ENCODE measurements around the gene TIMELESS.
A peak's percentile ranks its signal among the peaks of the same experiment; 100 is the strongest.
"Not testable (repeated sequence)": the region's sequence is repeated elsewhere in the genome, so short reads cannot be mapped to it uniquely, and the experiment has no call there.

The TIMELESS gene, protein sequence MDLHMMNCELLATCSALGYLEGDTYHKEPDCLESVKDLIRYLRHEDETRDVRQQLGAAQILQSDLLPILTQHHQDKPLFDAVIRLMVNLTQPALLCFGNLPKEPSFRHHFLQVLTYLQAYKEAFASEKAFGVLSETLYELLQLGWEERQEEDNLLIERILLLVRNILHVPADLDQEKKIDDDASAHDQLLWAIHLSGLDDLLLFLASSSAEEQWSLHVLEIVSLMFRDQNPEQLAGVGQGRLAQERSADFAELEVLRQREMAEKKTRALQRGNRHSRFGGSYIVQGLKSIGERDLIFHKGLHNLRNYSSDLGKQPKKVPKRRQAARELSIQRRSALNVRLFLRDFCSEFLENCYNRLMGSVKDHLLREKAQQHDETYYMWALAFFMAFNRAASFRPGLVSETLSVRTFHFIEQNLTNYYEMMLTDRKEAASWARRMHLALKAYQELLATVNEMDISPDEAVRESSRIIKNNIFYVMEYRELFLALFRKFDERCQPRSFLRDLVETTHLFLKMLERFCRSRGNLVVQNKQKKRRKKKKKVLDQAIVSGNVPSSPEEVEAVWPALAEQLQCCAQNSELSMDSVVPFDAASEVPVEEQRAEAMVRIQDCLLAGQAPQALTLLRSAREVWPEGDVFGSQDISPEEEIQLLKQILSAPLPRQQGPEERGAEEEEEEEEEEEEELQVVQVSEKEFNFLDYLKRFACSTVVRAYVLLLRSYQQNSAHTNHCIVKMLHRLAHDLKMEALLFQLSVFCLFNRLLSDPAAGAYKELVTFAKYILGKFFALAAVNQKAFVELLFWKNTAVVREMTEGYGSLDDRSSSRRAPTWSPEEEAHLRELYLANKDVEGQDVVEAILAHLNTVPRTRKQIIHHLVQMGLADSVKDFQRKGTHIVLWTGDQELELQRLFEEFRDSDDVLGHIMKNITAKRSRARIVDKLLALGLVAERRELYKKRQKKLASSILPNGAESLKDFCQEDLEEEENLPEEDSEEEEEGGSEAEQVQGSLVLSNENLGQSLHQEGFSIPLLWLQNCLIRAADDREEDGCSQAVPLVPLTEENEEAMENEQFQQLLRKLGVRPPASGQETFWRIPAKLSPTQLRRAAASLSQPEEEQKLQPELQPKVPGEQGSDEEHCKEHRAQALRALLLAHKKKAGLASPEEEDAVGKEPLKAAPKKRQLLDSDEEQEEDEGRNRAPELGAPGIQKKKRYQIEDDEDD

DNA sequence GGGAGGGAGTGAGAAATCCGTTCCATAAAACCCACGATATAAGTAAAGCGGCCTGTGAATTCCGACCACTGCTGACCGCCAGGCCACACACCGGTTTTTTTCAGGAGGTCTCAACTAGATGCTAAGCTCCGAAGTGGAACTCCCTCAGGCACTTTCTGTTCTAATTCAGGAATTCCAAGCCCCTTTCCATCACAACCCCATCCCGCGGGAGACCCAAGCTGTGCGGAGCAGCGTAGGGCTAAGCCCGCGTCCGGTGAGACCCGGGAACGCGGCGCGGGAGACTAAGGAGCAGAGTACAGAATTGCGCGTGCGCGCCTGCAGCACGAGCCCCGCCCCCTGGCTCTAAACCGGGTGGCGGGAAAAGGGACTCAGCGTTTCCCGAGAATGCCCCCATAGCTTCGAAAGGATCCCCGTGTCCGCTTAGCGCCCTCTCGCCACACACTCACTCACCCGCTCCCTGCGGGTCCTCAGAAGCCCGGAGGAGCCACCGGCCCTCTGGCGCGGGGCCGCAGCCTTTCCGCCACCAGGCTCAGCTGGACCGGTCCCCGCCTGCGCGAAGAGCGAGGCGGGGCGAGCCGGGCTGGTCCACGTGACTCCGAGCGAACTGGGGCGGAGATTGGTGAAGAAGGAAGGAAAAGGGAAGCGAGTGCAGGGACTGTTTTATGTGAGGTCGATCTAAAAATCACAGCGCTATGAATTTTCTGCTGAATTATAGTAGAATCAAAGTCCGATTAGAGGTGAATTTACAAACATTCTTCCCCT, at the start of gene TIMELESS:
Gene TIMELESS (minus strand): TSS at position 567 of the 762 bp plus-strand sequence. CDS start 15,256 bp downstream, outside the sequence.
- peaks cover 8% of the 10 kb centered on the region; the same call in 1 of the 2 replicates for H3K4me1 ChIP-seq (ENCODE audit: insufficient read depth, low read length)
- 0 out of 2 replicates have a peak, but pooled peaks cover 6% of the 10 kb centered on the region for H3K36me3 ChIP-seq (ENCODE audit: insufficient read depth, low read depth, low read length)
- H3K4me3 ChIP-seq (ENCODE audit: low read length), result peak within 1 kb of the TSS; percentile 98
- peak within 1 kb of the TSS; percentile 99 for H3K9ac ChIP-seq (ENCODE audit: low read depth, low read length)
- H3K9me3 ChIP-seq (ENCODE audit: insufficient read depth, low read depth, low read length), result 0 out of 2 replicates have a peak, but pooled peaks cover 9% of the 10 kb centered on the region
- H3K27ac ChIP-seq (ENCODE audit: low read length), result peak within 1 kb of the TSS; percentile 95
- no peaks in the 10 kb centered on the region for H3K27me3 ChIP-seq (ENCODE audit: insufficient read depth, low read length)

DNA sequence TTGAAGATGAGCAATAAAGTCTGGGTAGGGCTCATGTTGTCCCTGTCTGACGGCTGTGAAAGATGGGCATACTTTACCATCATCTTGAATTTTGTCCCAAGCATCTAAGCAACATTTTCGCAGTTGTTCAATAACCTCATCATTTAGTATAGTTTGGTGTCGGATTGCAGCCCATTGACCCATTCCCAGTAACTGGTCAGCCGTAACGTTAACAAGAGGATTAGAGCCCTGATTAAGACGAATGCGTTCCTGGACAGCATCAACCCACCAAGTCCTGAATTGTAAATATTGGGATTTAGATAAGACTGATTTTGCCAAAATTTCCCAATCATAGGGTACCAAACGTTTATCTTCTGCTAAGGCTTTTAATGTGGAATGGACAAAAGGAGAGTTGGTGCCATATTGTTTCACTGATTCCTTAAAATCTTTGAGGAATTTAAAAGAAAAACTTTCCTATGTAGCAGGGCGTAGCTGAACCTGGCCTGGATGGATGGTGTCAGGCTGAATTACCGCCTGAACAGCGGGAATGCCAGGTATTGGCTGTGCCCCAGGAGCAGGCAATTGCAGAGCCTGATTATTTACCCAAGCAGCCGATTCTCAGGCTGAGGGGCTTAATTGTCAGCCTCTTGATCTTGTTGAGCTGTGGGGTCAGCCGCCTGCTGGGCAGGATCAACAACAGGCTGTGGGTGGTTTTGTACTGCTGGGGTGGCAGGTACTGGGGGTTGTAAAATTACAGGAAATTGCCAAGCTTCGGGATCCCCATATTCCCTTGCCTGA, 49.1 kb upstream of the TIMELESS start:
- H3K4me1 ChIP-seq (ENCODE audit: insufficient read depth, low read length); H3K9me3 ChIP-seq (ENCODE audit: insufficient read depth, low read depth, low read length); H3K4me3 ChIP-seq (ENCODE audit: low read length); H3K36me3 ChIP-seq (ENCODE audit: insufficient read depth, low read depth, low read length); H3K27ac ChIP-seq (ENCODE audit: low read length); H3K9ac ChIP-seq (ENCODE audit: low read depth, low read length): not testable (repeated sequence)
- H3K27me3 ChIP-seq (ENCODE audit: insufficient read depth, low read length), result peaks cover 19% of the 10 kb centered on the region

DNA sequence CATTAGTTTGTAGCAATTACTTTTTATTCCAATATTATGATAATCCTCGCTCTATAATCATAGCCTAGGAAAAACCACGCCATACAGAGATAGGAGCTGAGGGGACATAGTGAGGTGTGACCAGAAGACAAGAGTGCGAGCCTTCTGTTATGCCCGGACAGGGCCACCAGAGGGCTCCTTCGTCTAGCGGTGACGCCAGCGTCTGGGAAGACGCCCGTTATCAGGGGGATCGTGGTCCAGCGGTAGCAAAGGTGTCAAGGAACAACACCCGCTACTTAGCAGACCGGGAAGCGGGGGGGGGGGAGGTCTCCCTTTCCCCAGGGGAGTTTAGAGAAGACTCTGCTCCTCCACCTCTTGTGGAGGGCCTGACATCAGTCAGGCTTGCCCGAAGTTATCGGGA, 47.5 kb upstream of the TIMELESS start:
- H3K4me1 ChIP-seq (ENCODE audit: insufficient read depth, low read length); H3K36me3 ChIP-seq (ENCODE audit: insufficient read depth, low read depth, low read length); H3K9ac ChIP-seq (ENCODE audit: low read depth, low read length); H3K4me3 ChIP-seq (ENCODE audit: low read length); H3K27ac ChIP-seq (ENCODE audit: low read length): not testable (repeated sequence)
- Histone ChIP-seq H3K9me3 (ENCODE audit: insufficient read depth, low read depth, low read length) (peaks cover 14% of the 10 kb centered on the region), H3K27me3 (ENCODE audit: insufficient read depth, low read length) (peaks cover 19% of the 10 kb centered on the region)

DNA sequence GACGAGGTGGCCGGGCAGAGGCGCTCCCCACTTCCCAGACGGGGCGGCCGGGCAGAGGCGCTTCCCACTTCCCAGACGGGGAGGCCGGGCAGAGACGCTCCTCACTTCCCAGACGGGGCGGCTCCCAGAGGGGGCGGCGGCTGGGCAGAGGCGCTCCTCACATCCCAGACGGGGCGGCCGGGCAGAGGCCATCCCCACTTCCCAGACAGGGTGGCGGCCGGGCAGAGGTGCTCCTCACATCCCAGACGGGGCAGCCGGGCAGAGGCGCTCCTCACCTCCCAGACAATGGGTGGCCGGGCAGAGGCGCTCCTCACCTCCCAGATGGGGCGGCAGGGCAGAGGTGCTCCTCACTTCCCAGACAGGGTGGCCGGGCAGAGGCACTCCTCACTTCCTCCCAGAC, 45.3 kb upstream of the TIMELESS start:
- peaks cover 32% of the 10 kb centered on the region for H3K27me3 ChIP-seq (ENCODE audit: insufficient read depth, low read length)
- peaks cover 14% of the 10 kb centered on the region for H3K9me3 ChIP-seq (ENCODE audit: insufficient read depth, low read depth, low read length)
- H3K36me3 ChIP-seq (ENCODE audit: insufficient read depth, low read depth, low read length); H3K4me3 ChIP-seq (ENCODE audit: low read length); H3K4me1 ChIP-seq (ENCODE audit: insufficient read depth, low read length); H3K9ac ChIP-seq (ENCODE audit: low read depth, low read length); H3K27ac ChIP-seq (ENCODE audit: low read length): not testable (repeated sequence)

DNA sequence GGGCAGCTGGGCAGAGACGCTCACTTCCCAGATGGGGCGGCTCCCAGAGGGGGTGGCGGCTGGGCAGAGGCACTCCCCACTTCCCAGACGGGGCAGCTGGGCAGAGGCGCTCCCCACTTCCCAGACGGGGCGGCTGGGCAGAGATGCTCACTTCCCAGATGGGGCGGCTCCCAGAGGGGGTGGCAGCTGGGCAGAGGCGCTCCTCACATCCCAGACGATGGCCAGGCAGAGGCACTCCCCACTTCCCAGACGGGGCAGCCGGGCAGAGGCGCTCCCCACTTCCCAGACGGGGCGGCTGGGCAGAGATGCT, 44.8 kb upstream of the TIMELESS start:
- not testable (repeated sequence) for H3K27ac ChIP-seq (ENCODE audit: low read length); H3K36me3 ChIP-seq (ENCODE audit: insufficient read depth, low read depth, low read length); H3K9ac ChIP-seq (ENCODE audit: low read depth, low read length); H3K4me1 ChIP-seq (ENCODE audit: insufficient read depth, low read length); H3K4me3 ChIP-seq (ENCODE audit: low read length)
- Histone ChIP-seq H3K9me3 (ENCODE audit: insufficient read depth, low read depth, low read length) (peaks cover 15% of the 10 kb centered on the region), H3K27me3 (ENCODE audit: insufficient read depth, low read length) (peaks cover 32% of the 10 kb centered on the region)

DNA sequence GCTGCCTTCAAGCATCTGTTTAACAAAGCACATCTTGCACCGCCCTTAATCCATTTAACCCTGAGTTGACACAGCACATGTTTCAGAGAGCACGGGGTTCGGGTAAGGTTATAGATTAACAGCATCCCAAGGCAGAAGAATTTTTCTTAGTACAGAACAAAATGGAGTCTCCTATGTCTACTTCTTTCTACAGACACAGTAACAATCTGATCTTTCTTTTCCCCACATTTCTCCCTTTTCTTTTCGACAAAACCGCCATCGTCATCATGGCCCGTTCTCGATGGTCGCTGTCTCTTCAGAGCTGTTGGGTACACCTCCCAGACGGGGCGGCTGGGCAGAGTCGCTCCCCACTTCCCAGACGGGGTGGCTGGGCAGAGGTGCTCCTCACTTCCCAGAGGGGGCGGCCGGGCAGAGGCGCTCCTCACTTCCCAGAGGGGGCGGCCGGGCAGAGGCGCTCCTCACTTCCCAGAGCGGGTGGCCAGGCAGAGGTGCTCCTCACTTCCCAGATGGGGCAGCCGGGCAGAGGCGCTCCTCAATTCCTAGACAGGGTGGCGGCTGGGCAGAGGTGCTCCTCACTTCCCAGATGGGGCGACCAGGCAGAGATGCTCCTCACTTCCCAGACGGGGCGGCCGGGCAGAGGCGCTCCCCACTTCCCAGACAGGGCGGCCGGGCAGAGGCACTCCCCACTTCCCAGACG, 44.3 kb upstream of the TIMELESS start:
- Histone ChIP-seq H3K27me3 (ENCODE audit: insufficient read depth, low read length) (peaks cover 36% of the 10 kb centered on the region), H3K9me3 (ENCODE audit: insufficient read depth, low read depth, low read length) (peaks cover 19% of the 10 kb centered on the region)
- H3K4me3 ChIP-seq (ENCODE audit: low read length); H3K4me1 ChIP-seq (ENCODE audit: insufficient read depth, low read length); H3K9ac ChIP-seq (ENCODE audit: low read depth, low read length); H3K36me3 ChIP-seq (ENCODE audit: insufficient read depth, low read depth, low read length); H3K27ac ChIP-seq (ENCODE audit: low read length): not testable (repeated sequence)

DNA sequence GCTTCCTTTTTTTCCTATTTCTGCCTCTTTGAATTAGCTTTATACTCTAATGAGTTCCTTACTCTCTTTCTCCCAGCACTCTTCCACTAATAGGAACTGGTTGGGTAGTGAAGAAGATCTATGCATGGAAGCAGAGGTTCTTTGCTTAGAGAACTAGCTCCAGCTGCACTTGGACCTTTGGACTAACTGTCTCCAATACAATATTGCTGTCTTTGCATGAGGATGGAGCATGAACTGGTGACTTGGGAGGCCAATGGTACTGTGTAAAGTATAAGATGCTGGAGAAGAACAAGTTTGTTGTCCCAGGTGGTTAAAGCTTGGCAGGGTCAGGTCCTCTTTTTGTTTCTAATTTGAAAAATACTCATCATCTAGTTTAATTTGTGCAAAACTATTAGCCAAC, 41.1 kb upstream of the TIMELESS start:
- H3K27me3 ChIP-seq (ENCODE audit: insufficient read depth, low read length), result peaks cover 60% of the 10 kb centered on the region
- H3K4me3 ChIP-seq (ENCODE audit: low read length), result no peak overlapping the region
- H3K36me3 ChIP-seq (ENCODE audit: insufficient read depth, low read depth, low read length), result no peaks in the 10 kb centered on the region
- H3K9ac ChIP-seq (ENCODE audit: low read depth, low read length), result no peak overlapping the region
- H3K27ac ChIP-seq (ENCODE audit: low read length), result no peak overlapping the region
- peaks cover 2% of the 10 kb centered on the region; the same call in 1 of the 2 replicates for H3K4me1 ChIP-seq (ENCODE audit: insufficient read depth, low read length)
- peaks cover 17% of the 10 kb centered on the region for H3K9me3 ChIP-seq (ENCODE audit: insufficient read depth, low read depth, low read length)

DNA sequence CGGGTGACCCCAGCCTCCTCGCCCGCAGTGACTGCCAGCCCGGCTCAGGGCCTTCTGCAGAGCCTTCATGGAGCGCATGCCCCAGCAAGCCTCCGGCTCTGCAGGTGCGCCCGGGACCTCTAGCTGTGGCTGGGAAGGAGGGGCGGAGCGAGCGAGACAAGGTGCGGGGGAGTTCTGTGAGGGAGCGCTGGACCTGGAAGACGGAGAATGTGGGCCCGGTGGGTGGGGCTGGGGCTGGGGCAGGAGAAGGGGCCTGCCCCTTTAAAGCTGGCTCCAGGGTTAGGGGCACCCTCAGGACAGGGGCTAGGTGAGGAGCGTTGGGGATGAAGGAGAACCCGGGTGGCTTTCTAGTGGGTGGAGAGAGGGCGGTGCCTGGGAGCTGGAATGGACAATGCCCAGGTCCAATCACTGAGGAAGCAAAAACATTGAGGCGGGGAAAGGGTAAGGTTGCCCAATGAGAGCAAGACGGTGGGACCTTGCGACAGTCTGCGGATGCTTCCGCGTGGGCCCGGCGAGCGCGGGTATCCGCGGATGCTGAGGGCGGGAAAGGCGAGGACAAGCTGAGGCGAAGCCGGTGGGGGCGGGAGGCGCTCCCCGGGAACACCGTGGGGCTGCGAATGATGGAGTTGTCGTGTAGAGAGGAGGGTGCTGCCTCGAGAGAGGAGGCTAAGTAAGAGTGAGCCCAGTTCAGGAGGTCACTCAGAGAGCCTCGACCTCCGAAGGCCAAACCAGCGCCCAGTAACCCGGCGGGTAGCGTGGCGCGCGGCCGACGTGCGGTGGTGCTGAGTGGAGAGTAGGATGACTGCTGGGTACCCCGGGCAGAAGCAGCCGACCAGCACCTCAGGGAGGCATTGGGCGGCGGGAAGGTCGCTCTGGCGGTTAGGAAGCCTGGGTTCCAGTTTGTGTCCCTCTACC, 39.1 kb upstream of the TIMELESS start, which contains the start of gene GLS2:
Gene GLS2 (minus strand): TSS at position 121 of the 915 bp plus-strand sequence. CDS start 43 bp downstream, at position 78.
- Histone ChIP-seq H3K9me3 (ENCODE audit: insufficient read depth, low read depth, low read length) (peaks cover 12% of the 10 kb centered on the region), H3K4me3 (ENCODE audit: low read length) (peak within 1 kb of the TSS; percentile 85), H3K9ac (ENCODE audit: low read depth, low read length) (peak within 1 kb of the TSS; percentile 61; the same call in 1 of the 2 replicates), H3K36me3 (ENCODE audit: insufficient read depth, low read depth, low read length) (no peaks in the 10 kb centered on the region), H3K4me1 (ENCODE audit: insufficient read depth, low read length) (peaks cover 2% of the 10 kb centered on the region; the same call in 1 of the 2 replicates), H3K27ac (ENCODE audit: low read length) (no peak within 1 kb of the TSS), H3K27me3 (ENCODE audit: insufficient read depth, low read length) (peaks cover 60% of the 10 kb centered on the region)

DNA sequence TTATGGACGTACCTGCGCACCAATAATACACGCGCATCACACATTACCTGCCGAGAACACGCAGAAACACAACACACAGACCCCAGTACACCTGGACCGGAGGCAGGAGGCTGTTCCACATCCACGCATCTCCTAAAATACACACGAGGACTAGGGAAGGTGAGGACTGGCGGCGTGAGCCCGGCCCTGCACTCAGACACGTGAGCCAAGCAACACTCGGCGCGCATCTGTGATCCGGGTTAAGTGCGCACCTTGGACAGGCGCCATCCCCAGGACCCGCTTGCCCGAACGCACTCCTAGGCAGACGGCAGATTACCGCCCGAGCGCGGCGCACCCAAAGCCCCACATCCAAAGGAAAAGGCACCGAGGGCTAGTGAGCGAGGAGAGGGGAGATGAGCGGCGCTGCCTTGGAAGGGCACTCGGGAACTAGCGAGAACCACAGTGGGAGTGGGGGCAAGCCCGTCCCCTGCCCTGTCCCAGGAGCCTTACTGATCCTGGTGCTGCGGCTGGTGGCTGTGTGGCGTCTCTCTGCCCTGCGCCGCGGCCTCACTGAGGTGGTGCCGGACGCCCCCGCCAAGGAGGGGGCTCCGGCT, 38.3 kb upstream of the TIMELESS start:
- Histone ChIP-seq H3K4me1 (ENCODE audit: insufficient read depth, low read length) (peaks cover 2% of the 10 kb centered on the region; the same call in 1 of the 2 replicates), H3K4me3 (ENCODE audit: low read length) (peak overlapping the region; percentile 85), H3K9me3 (ENCODE audit: insufficient read depth, low read depth, low read length) (peaks cover 9% of the 10 kb centered on the region), H3K27ac (ENCODE audit: low read length) (no peak overlapping the region), H3K9ac (ENCODE audit: low read depth, low read length) (peak overlapping the region; percentile 61; the same call in 1 of the 2 replicates), H3K27me3 (ENCODE audit: insufficient read depth, low read length) (peaks cover 60% of the 10 kb centered on the region), H3K36me3 (ENCODE audit: insufficient read depth, low read depth, low read length) (no peaks in the 10 kb centered on the region)
